HTERT RPE-1 (cell line): ENCODE measurements around the gene NAXD.

ENCODE experiments used
- in situ Hi-C: fragments of 300-500 bp; cut with MboI; formaldehyde crosslinking; loops from 4 replicates; pipeline ENCODE4 v1.14.3; 2020; ENCODE audit warnings: low sequenced_read_pairs

The NAXD gene

DNA sequence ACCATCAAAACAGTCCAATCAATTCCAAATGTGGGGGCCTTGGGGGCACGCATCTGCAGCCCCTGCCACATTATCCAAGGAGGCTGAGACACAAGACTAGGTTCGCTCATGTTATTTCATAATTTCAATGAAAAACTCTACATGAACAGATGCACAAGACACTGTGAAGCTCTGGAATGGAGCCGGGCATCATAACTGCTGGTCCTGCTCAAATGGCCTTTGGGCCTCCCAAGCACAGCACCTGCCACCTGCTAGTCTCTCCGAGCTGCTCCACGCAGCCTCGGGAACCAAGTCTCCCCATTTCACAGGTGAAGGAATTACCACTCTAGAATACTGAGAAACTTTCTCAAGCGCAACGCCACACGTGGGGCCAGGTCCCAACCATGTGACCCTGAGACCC, 73.7 kb downstream of the NAXD start:
- in situ Hi-C loops = no loop called here
